ENCODE measurements around the gene FOXI3.

FOXI3 gene

DNA sequence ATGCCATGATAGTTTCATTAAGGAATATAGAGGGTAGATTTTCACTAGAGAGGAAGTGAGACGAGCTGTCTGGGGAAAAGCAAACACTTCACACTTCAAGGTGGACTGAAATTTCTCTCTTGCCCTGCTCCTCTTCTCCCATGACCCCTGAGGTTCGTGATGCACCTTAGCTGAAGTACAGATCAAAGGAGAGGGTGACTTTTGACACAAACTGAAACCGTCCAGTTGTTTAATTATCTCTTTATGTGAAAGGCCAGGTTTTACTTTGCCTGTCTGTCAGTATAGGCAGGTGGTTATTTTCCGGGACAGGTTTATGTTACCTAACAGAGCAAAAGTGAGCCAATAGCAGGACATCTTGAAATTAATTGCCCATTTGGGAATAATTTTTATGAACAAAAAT, 41.0 kb upstream of the FOXI3 start:
- H3K9me2 ChIP-seq (replicated peaks; ENCODE audit: low read depth, low read length) = no peaks in the 10 kb centered on the region
- H3K4me1 ChIP-seq (ENCODE audit: insufficient read depth, low read length, poor library complexity, severe bottlenecking) = no peaks in the 10 kb centered on the region
- no peaks in the 10 kb centered on the region for H4K20me1 ChIP-seq (ENCODE audit: insufficient read depth, low read length, poor library complexity, severe bottlenecking)
- H3K27me3 ChIP-seq (ENCODE audit: insufficient read depth, low read length, poor library complexity, severe bottlenecking) = no peaks in the 10 kb centered on the region
- no peak for TF ChIP-seq EZH2phosphoT487 (IDR thresholded peaks at IDR 0.05; ENCODE audit: borderline replicate concordance)
- TF ChIP-seq CTCF (conservative IDR thresholded peaks at IDR 0.05; ENCODE audit: low read length) = no peak
- no peaks in the 10 kb centered on the region for H3K9me3 ChIP-seq (ENCODE audit: insufficient read depth, low read depth, low read length)
- H3K36me3 ChIP-seq (ENCODE audit: insufficient read depth, low read length) = no peaks in the 10 kb centered on the region
- no peak overlapping the region for H3K4me3 ChIP-seq (ENCODE audit: low read length, poor library complexity, severe bottlenecking)
- H3K79me2 ChIP-seq (ENCODE audit: insufficient read depth, low read length) = no peaks in the 10 kb centered on the region
- H3K9ac ChIP-seq (ENCODE audit: low read depth, low read length, poor library complexity, severe bottlenecking) = no peak overlapping the region
- H3F3A ChIP-seq (ENCODE audit: low read depth) = no peaks in the 10 kb centered on the region
- no peak overlapping the region for H2AFZ ChIP-seq (ENCODE audit: low read length)
- H3K4me2 ChIP-seq (ENCODE audit: low read depth, low read length, poor library complexity, severe bottlenecking) = no peak overlapping the region

DNA sequence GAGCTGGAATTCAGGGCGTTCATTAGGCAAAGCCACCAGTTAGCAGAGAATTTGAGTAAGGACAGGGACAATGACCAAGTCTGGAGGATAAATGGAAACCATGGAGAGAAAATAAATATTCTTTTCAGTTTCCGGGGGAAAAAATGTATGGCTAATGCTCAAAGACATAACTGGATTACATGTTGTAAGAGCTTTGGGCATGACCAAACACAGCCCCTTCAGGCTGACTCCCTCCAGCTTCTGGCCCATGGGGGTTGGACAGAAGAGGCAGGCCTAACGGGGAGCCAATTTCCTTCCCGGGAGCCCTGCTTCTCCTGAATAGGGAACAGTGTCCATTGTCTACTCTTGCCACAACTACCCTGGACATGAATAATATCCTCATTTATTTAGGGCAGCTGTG, 39.5 kb upstream of the FOXI3 start:
- no peaks in the 10 kb centered on the region for H3F3A ChIP-seq (ENCODE audit: low read depth)
- H3K27me3 ChIP-seq (ENCODE audit: insufficient read depth, low read length, poor library complexity, severe bottlenecking) = no peaks in the 10 kb centered on the region
- H3K4me3 ChIP-seq (ENCODE audit: low read length, poor library complexity, severe bottlenecking) = no peak overlapping the region
- no peak overlapping the region for H3K9ac ChIP-seq (ENCODE audit: low read depth, low read length, poor library complexity, severe bottlenecking)
- H3K79me2 ChIP-seq (ENCODE audit: insufficient read depth, low read length) = no peaks in the 10 kb centered on the region
- H3K9me2 ChIP-seq (replicated peaks; ENCODE audit: low read depth, low read length) = no peaks in the 10 kb centered on the region
- H2AFZ ChIP-seq (ENCODE audit: low read length) = no peak overlapping the region
- no peaks in the 10 kb centered on the region for H3K9me3 ChIP-seq (ENCODE audit: insufficient read depth, low read depth, low read length)
- no peaks in the 10 kb centered on the region for H3K36me3 ChIP-seq (ENCODE audit: insufficient read depth, low read length)
- H4K20me1 ChIP-seq (ENCODE audit: insufficient read depth, low read length, poor library complexity, severe bottlenecking) = no peaks in the 10 kb centered on the region
- no peak overlapping the region for H3K4me2 ChIP-seq (ENCODE audit: low read depth, low read length, poor library complexity, severe bottlenecking)
- TF ChIP-seq EZH2phosphoT487 (IDR thresholded peaks at IDR 0.05; ENCODE audit: borderline replicate concordance) (no peak), CTCF (conservative IDR thresholded peaks at IDR 0.05; ENCODE audit: low read length) (no peak)
- H3K4me1 ChIP-seq (ENCODE audit: insufficient read depth, low read length, poor library complexity, severe bottlenecking) = no peaks in the 10 kb centered on the region

DNA sequence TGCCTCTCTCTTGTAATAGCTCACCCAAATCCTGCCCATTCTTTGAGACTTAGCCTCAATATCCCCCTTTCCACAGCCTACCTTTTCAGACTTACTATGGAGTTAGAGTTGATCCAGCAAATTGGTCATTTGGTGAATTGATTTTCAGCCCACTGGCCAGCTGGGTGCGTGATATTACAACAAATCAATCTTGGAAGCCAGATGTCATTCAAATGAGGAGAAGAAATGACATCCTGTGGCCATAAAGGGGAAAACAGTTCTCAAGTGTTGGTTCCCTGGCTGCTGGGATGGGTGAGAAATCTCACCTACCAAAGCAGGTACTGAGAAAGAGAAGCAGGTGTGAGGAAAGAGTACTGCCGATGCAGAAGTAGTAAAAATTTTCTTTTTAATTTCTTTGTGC, 36.7 kb upstream of the FOXI3 start:
- Histone ChIP-seq H4K20me1 (ENCODE audit: insufficient read depth, low read length, poor library complexity, severe bottlenecking) (no peaks in the 10 kb centered on the region), H3K9me2 (replicated peaks; ENCODE audit: low read depth, low read length) (no peaks in the 10 kb centered on the region), H3K36me3 (ENCODE audit: insufficient read depth, low read length) (no peaks in the 10 kb centered on the region), H3F3A (ENCODE audit: low read depth) (no peaks in the 10 kb centered on the region), H3K79me2 (ENCODE audit: insufficient read depth, low read length) (no peaks in the 10 kb centered on the region), H3K4me2 (ENCODE audit: low read depth, low read length, poor library complexity, severe bottlenecking) (no peak overlapping the region), H2AFZ (ENCODE audit: low read length) (no peak overlapping the region), H3K9me3 (ENCODE audit: insufficient read depth, low read depth, low read length) (no peaks in the 10 kb centered on the region), H3K4me3 (ENCODE audit: low read length, poor library complexity, severe bottlenecking) (no peak overlapping the region), H3K9ac (ENCODE audit: low read depth, low read length, poor library complexity, severe bottlenecking) (no peak overlapping the region), H3K4me1 (ENCODE audit: insufficient read depth, low read length, poor library complexity, severe bottlenecking) (no peaks in the 10 kb centered on the region), H3K27me3 (ENCODE audit: insufficient read depth, low read length, poor library complexity, severe bottlenecking) (no peaks in the 10 kb centered on the region)
- no peak for TF ChIP-seq EZH2phosphoT487 (IDR thresholded peaks at IDR 0.05; ENCODE audit: borderline replicate concordance)
- TF ChIP-seq CTCF (conservative IDR thresholded peaks at IDR 0.05; ENCODE audit: low read length) = no peak
